Measurements from ENCODE around the gene NOSIP. TPM values are rescaled to one million over a fixed set of nuclear protein-coding genes. Genes with fewer than 3 reads are reported as not detected.
A peak's percentile ranks its signal among the peaks of the same experiment; 100 is the strongest.

NOSIP gene
- total and polyA plus RNA-seq, 7 donors = 53.9 to 104 (median 69.9) TPM

- Histone ChIP-seq H3K27ac (peak overlapping the region; percentile 80), H3K4me1 (peaks cover 34% of the 10 kb centered on the region), H3K27me3 (ENCODE audit: insufficient read depth in 3 of 3, low read length in 2 of 3) (no peaks in the 10 kb centered on the region), H3K36me3 (ENCODE audit: insufficient read depth in 1 of 2, low read depth in 1 of 2) (peaks cover 2 to 22% of the 10 kb centered on the region in 2 donors), H3K4me3 (peak overlapping the region; percentile 88), H3K9me3 (no peaks in the 10 kb centered on the region)
- peak in 3 of 4 donors; percentile 5 to 27 (median 20) for ATAC-seq
- WGBS, 3 donors = 41 to 50% (median 41%) methylated on average over 4 of the region's 4 CpGs
- DNase-seq = no peak
- intact Hi-C loops (cut with DNase I) = loop anchor here in 1 of 2 donors (10.0 kb wide), 1 partner anchor 96 kb away; the partner anchor contains the start of gene PRMT1
- TF ChIP-seq, protein P1, sequence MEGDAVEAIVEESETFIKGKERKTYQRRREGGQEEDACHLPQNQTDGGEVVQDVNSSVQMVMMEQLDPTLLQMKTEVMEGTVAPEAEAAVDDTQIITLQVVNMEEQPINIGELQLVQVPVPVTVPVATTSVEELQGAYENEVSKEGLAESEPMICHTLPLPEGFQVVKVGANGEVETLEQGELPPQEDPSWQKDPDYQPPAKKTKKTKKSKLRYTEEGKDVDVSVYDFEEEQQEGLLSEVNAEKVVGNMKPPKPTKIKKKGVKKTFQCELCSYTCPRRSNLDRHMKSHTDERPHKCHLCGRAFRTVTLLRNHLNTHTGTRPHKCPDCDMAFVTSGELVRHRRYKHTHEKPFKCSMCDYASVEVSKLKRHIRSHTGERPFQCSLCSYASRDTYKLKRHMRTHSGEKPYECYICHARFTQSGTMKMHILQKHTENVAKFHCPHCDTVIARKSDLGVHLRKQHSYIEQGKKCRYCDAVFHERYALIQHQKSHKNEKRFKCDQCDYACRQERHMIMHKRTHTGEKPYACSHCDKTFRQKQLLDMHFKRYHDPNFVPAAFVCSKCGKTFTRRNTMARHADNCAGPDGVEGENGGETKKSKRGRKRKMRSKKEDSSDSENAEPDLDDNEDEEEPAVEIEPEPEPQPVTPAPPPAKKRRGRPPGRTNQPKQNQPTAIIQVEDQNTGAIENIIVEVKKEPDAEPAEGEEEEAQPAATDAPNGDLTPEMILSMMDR (IDR thresholded peaks at IDR 0.05) = no peak
Measured at GRCh38 chr19:49579193-49579592, 1.2 kb downstream of the NOSIP start.

DNA sequence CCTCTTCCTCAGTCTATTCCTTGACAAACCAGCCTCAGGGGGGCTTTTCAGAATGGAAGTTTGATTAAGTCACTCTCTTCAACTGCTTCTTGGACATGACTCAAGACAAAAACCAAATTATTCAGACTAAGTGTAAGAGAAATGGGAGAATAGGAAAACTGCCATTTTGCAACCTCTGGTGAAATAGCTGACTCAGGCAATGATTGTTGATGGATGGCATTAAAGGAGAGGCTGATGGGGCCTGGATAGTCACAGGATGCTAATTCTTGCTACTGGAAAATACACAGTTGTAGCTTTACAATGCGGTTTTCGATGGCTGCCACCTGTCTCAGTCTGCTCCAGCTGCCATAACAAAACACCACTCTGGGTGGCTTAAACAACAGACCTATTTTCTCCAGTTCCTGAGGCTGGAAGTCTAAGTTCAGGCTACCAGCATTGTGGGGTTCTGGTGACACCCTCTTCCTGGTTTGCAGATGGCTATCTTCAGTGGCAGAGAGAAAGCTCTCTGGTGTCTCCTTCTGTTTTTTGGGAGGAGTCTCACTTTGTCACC, 6.1 kb downstream of the NOSIP start:
- TF ChIP-seq, protein P1 (IDR thresholded peaks at IDR 0.05) = no peak
- peaks cover 66% of the 10 kb centered on the region for H3K4me1 ChIP-seq
- H3K27ac ChIP-seq = peak overlapping the region; percentile 86
- no peaks in the 10 kb centered on the region for H3K27me3 ChIP-seq (ENCODE audit: insufficient read depth in 3 of 3, low read length in 2 of 3)
- 38 to 69% (median 43%) methylated on average over 2 of the region's 2 CpGs for WGBS, 3 donors
- DNase-seq (no peak), ATAC-seq (no peak)
- peaks cover 2 to 28% of the 10 kb centered on the region in 2 donors for H3K36me3 ChIP-seq (ENCODE audit: insufficient read depth in 1 of 2, low read depth in 1 of 2)
- no peak overlapping the region for H3K4me3 ChIP-seq
- no peaks in the 10 kb centered on the region for H3K9me3 ChIP-seq
- intact Hi-C loops (cut with DNase I) = loop anchor here (5.0 to 10.0 kb wide), 2 partner anchors 101 to 103 kb away; partner anchors contain the start of gene PRMT1 (in 2 of the 2)

- peaks cover 57% of the 10 kb centered on the region for H3K4me1 ChIP-seq
- WGBS, 3 donors = 54 to 67% (median 54%) methylated on average over 3 of the region's 3 CpGs
- H3K27ac ChIP-seq = peak overlapping the region; percentile 86
- DNase-seq (no peak), ATAC-seq (peak in 2 of 4 donors; percentile 1 to 3)
- peaks cover 2 to 28% of the 10 kb centered on the region in 2 donors for H3K36me3 ChIP-seq (ENCODE audit: insufficient read depth in 1 of 2, low read depth in 1 of 2)
- TF ChIP-seq, protein P1 (IDR thresholded peaks at IDR 0.05) = no peak
- intact Hi-C loops (cut with DNase I) = loop anchor here (5.0 to 10.0 kb wide), 2 partner anchors 101 to 104 kb away; partner anchors contain the start of gene PRMT1 (in 2 of the 2)
- H3K27me3 ChIP-seq (ENCODE audit: insufficient read depth in 3 of 3, low read length in 2 of 3) = no peaks in the 10 kb centered on the region
- peak overlapping the region; percentile 7 for H3K4me3 ChIP-seq
- no peaks in the 10 kb centered on the region for H3K9me3 ChIP-seq
Measured at GRCh38 chr19:49573425-49573824, 6.9 kb downstream of the NOSIP start.

- DNase-seq (peak; percentile 20 to 73), ATAC-seq (peak; percentile 74 to 78 (median 76))
- 31 to 36% (median 36%) methylated on average over 7 of the region's 7 CpGs for WGBS, 3 donors
- Histone ChIP-seq H3K36me3 (ENCODE audit: insufficient read depth in 1 of 2, low read depth in 1 of 2) (peaks cover 2 to 28% of the 10 kb centered on the region in 2 donors), H3K27me3 (ENCODE audit: insufficient read depth in 3 of 3, low read length in 2 of 3) (no peaks in the 10 kb centered on the region), H3K4me1 (peaks cover 53% of the 10 kb centered on the region), H3K4me3 (peak overlapping the region; percentile 7), H3K9me3 (no peaks in the 10 kb centered on the region), H3K27ac (peak overlapping the region; percentile 86)
- TF ChIP-seq, protein P1 (IDR thresholded peaks at IDR 0.05) = no peak
- intact Hi-C loops (cut with DNase I) = loop anchor here (5.0 to 10.0 kb wide), 2 partner anchors 102 to 104 kb away; partner anchors contain the start of gene PRMT1 (in 2 of the 2)
Measured at GRCh38 chr19:49573009-49573408, 7.3 kb downstream of the NOSIP start.

All from psoas muscle (tissue), 8 donors.